Transverse colon (tissue), 4 donors: Measurements from ENCODE around the gene DOCK7. TPM values are rescaled to one million over a fixed set of nuclear protein-coding genes. Genes with fewer than 3 reads are reported as not detected.

ENCODE experiments used
- DNase-seq: peaks from one replicate; pipeline ENCODE4 v3.0.0-alpha.2; 2019
- H3K27ac ChIP-seq, 4 donors: fragments of 200-600 bp; sonication (generic); 2 replicates each; pipeline ENCODE4 v1.5.1; 2016 to 2018; ENCODE audit warnings: inconsistent platforms in 4 of 4
- H3K27me3 ChIP-seq: fragments of 200-600 bp; sonication (generic); 2 replicates; pipeline ENCODE4 v1.5.1; 2017; ENCODE audit warnings: inconsistent platforms
- H3K36me3 ChIP-seq, 4 donors: fragments of 200-600 bp; sonication (generic); 2 replicates each; pipeline ENCODE4 v1.5.1; 2017 to 2019; ENCODE audit warnings: inconsistent platforms in 4 of 4
- H3K4me1 ChIP-seq, 4 donors: fragments of 200-600 bp; sonication (generic); 2 replicates each; pipeline ENCODE4 v1.5.1; 2017 to 2020; ENCODE audit warnings: inconsistent platforms in 4 of 4
- H3K4me3 ChIP-seq, 4 donors: fragments of 200-600 bp; sonication (generic); 1 replicate in 1 of 4; 2 replicates in 3 of 4; pipeline versions ENCODE4 v1.5.1 to v1.6.1; 2017 to 2019; ENCODE audit warnings: inconsistent platforms in 4 of 4
- H3K9me3 ChIP-seq, 2 donors: fragments of 200-600 bp; sonication (generic); 2 replicates each; pipeline ENCODE4 v1.5.1; 2017 to 2019; ENCODE audit warnings: inconsistent platforms in 2 of 2
- EP300 ChIP-seq: sonication (generic); formaldehyde crosslinking; IDR thresholded peaks from one replicate; pipeline ENCODE4 v1.6.1; 2017; ENCODE audit warnings: antibody characterized with exemption, low read depth
- POLR2A ChIP-seq: fragments of 450-650 bp; IDR thresholded peaks from one replicate; pipeline ENCODE4 v1.6.1; 2016; ENCODE audit warnings: antibody characterized with exemption, mild to moderate bottlenecking, moderate library complexity
- POLR2AphosphoS5 ChIP-seq, 3 donors: sonication (generic); formaldehyde crosslinking; IDR thresholded peaks; one replicate each; pipeline ENCODE4 v1.6.1; 2016; ENCODE audit warnings: antibody characterized with exemption in 3 of 3
- WGBS, 2 donors: methylation state at CpG; one replicate each; pipeline ENCODE4 v1.1.5; 2018; ENCODE audit warnings: low coverage in 1 of 2; 5-methylcytosine and 5-hydroxymethylcytosine counted together
- in situ Hi-C, 4 donors: fragments of 200-750 bp; cut with MboI; loops; one replicate each; pipeline versions ENCODE4 v1.15.0 to v1.15.1; 2017; ENCODE audit warnings: low sequenced_read_pairs in 3 of 4, low pct_ligation_motif_present in 1 of 4, low pct_unique_long_range_greater_than_20kb in 1 of 4
- intact Hi-C: fragments of 100-400 bp; cut with DNase I; formaldehyde crosslinking; loops from one replicate; pipeline ENCODE4 v1.15.1; 2023; ENCODE audit warnings: low total_unique reads
- total RNA-seq, 4 donors: library from RNA; depleted of rRNA; stranded (reverse); fragments of >200 nt; gene quantifications; one replicate each; pipeline ENCODE4 v1.1.0, GENCODE V29; 2016
- TF ChIP-seq, protein P1 (sequence below), 5 experiments: fragments of 200-600 bp in 3 of 5; fragments of 450-650 bp in 2 of 5; sonication (generic) in 3 of 5; IDR thresholded peaks; 1 replicate in 2 of 5; 2 replicates in 3 of 5; pipeline ENCODE4 v1.5.1; 2016 to 2017; ENCODE audit warnings: antibody characterized with exemption in 5 of 5, inconsistent platforms in 3 of 5, mild to moderate bottlenecking in 2 of 5, moderate library complexity in 1 of 5

DOCK7 gene
- total RNA-seq, 4 donors from 2014 or later: 33.7 to 138 (median 58.1) TPM

DNA sequence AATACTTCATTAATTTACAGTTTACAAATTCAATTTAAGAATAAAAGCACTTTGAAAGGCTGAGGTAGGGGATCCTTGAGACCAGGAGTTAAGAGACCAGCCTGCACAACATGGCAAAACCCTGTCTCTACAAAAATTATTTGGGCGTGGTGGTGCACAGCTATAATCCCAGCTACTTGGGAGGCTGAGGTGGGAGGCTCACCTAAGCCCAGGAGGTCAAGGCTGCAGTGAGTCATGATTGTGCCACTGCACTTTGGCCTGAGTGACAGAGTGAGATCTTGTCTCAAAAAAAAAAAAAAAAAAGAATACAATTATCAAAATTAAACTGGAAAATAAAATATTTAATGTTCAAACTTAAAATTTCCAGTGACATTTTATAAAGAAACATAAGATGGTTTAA, 179.2 kb downstream of the DOCK7 start:
- DNase-seq: peak; percentile 17
- intact Hi-C loops (loop anchor here (5.0 kb wide), 1 partner anchor 233 kb away; no protein-coding TSS in a partner anchor), in situ Hi-C loops (loop anchor here in 1 of 4 donors (25.0 kb wide), 1 partner anchor 228 kb away; no protein-coding TSS in a partner anchor)
- Histone ChIP-seq H3K36me3 (peaks cover 0 to 24% (median 8%) of the 10 kb centered on the region in 4 donors), H3K27me3 (no peaks in the 10 kb centered on the region), H3K4me1 (no peaks in the 10 kb centered on the region), H3K27ac (no peak overlapping the region), H3K9me3 (no peaks in the 10 kb centered on the region), H3K4me3 (no peak overlapping the region)
- TF ChIP-seq, protein P1, sequence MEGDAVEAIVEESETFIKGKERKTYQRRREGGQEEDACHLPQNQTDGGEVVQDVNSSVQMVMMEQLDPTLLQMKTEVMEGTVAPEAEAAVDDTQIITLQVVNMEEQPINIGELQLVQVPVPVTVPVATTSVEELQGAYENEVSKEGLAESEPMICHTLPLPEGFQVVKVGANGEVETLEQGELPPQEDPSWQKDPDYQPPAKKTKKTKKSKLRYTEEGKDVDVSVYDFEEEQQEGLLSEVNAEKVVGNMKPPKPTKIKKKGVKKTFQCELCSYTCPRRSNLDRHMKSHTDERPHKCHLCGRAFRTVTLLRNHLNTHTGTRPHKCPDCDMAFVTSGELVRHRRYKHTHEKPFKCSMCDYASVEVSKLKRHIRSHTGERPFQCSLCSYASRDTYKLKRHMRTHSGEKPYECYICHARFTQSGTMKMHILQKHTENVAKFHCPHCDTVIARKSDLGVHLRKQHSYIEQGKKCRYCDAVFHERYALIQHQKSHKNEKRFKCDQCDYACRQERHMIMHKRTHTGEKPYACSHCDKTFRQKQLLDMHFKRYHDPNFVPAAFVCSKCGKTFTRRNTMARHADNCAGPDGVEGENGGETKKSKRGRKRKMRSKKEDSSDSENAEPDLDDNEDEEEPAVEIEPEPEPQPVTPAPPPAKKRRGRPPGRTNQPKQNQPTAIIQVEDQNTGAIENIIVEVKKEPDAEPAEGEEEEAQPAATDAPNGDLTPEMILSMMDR (IDR thresholded peaks at IDR 0.05): no peak
- WGBS, 2 donors: 33 to 92% methylated on average over 1 of the region's 1 CpG

DNA sequence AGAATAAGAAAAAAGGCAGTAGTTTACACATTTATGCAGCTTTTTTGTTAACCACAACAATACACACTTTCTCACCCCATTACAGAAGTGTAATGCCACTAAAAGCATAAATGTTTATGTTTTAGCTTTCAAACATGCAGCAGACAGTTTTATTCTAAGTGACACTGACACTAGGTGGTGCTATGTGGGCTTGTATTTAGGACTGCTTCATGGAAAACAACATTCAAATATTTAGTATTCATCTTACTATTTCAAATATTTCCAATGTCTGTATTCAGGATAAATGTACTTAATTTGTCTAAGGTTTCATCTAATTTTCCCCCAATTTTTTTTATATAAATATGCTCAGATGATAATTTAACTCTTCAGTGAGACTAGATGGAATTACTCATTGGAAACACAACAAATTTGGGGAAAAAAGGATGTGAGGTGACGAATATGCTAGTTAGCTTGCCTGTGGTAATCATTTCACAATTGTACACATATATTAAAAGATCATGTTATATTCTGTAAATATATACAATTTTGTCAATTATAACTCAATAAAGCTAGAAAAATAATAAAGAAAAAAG, 179.9 kb downstream of the DOCK7 start:
- Histone ChIP-seq H3K27me3 (no peaks in the 10 kb centered on the region), H3K4me1 (no peaks in the 10 kb centered on the region), H3K9me3 (no peaks in the 10 kb centered on the region), H3K27ac (no peak overlapping the region), H3K36me3 (peaks cover 0 to 25% (median 8%) of the 10 kb centered on the region in 4 donors), H3K4me3 (no peak overlapping the region)
- no peak for DNase-seq
- WGBS, 2 donors: 67 to 93% methylated on average over 1 of the region's 1 CpG
- in situ Hi-C loops (loop anchor here in 1 of 4 donors (25.0 kb wide), 1 partner anchor 229 kb away; no protein-coding TSS in a partner anchor), intact Hi-C loops (loop anchor here (5.0 kb wide), 1 partner anchor 234 kb away; no protein-coding TSS in a partner anchor)
- TF ChIP-seq POLR2AphosphoS5 (IDR thresholded peaks at IDR 0.05): no peak
- no peak for TF ChIP-seq POLR2A
- no peak for TF ChIP-seq EP300
- TF ChIP-seq, protein P1 (IDR thresholded peaks at IDR 0.05): peak; percentile 28 to 53 (median 46)

DNA sequence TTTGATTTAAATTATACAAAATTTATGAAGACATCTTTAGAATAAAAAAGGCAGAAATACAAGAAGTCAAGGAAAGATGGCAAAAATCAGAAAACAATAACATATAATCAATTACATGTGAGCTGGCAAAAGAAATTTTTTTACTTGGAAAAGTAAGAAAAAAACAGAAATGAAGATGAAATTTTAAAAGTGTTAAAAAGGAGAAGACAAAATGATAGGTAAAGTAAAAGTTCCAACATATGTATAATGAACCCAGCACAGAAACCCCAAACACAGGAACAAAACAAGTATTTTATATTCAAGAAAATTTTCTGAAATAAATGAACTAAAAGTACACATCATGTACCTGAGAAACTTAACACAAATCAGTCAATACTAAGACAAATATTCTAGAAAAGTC, 188.0 kb downstream of the DOCK7 start:
- no peaks in the 10 kb centered on the region for H3K4me1 ChIP-seq
- no peak for TF ChIP-seq EP300
- no peak for TF ChIP-seq POLR2A
- no peak for TF ChIP-seq POLR2AphosphoS5 (IDR thresholded peaks at IDR 0.05)
- TF ChIP-seq, protein P1 (IDR thresholded peaks at IDR 0.05): no peak
- intact Hi-C loops: no loop called here
- H3K9me3 ChIP-seq: no peaks in the 10 kb centered on the region
- in situ Hi-C loops: loop anchor here in 1 of 4 donors (25.0 kb wide), 1 partner anchor 237 kb away; no protein-coding TSS in a partner anchor
- H3K36me3 ChIP-seq: peaks cover 0 to 13% (median 5%) of the 10 kb centered on the region in 4 donors
- H3K27ac ChIP-seq: no peak overlapping the region
- no peaks in the 10 kb centered on the region for H3K27me3 ChIP-seq
- DNase-seq: no peak
- H3K4me3 ChIP-seq: no peak overlapping the region

DNA sequence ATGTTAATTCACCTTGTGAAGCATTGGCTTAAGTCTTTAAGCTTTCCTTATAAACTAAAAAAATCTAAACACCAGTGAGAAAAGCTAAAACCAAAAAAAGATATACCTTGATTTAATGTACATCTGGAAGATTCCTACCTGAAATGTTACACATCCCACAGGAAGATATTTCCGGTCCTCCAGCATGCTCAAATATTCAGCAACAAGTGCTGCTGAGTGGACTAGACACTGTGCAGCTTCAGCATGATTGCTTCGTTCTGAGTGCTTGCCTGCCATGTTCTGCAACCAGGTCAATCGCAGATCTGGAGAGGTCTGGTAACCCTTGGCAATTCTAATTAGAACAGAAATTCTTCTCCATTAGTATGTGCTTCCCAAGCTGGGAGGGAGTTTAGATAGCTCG, 194.0 kb downstream of the DOCK7 start:
- peaks cover 0 to 29% (median 14%) of the 10 kb centered on the region in 4 donors for H3K36me3 ChIP-seq
- H3K4me3 ChIP-seq: no peak overlapping the region
- 90 to 96% methylated on average over 4 of the region's 4 CpGs for WGBS, 2 donors
- no peaks in the 10 kb centered on the region for H3K9me3 ChIP-seq
- intact Hi-C loops: no loop called here
- TF ChIP-seq, protein P1 (IDR thresholded peaks at IDR 0.05): no peak
- TF ChIP-seq EP300 (no peak), POLR2AphosphoS5 (IDR thresholded peaks at IDR 0.05) (no peak), POLR2A (no peak)
- in situ Hi-C loops: no loop called here
- DNase-seq: no peak
- H3K4me1 ChIP-seq: no peaks in the 10 kb centered on the region
- H3K27ac ChIP-seq: no peak overlapping the region
- H3K27me3 ChIP-seq: no peaks in the 10 kb centered on the region
